ENCODE data around the gene NCAPD2. TPM values are rescaled to one million over a fixed set of nuclear protein-coding genes. Genes with fewer than 3 reads are reported as not detected.
"Not testable (repeated sequence)": the region's sequence is repeated elsewhere in the genome, so short reads cannot be mapped to it uniquely, and the experiment has no call there.

Gene NCAPD2
- total RNA-seq, 1 donor from 2014 or later: 11.7 TPM

GRCh38 chr12:6472491-6472890 is 21.4 kb upstream of the NCAPD2 start:
- no peak for TF ChIP-seq CTCF (IDR thresholded peaks at IDR 0.05)
- DNase-seq (ENCODE audit: low spot score in 2 of 2): no peak
- intact Hi-C loops (cut with DNase I): loop anchor here (5.0 kb wide), 1 partner anchor 135 kb away; no protein-coding TSS in a partner anchor
- no peaks in the 10 kb centered on the region for H3K27me3 ChIP-seq
- no peak overlapping the region for H3K27ac ChIP-seq
- H3K4me1 ChIP-seq: peaks cover 0 to 20% of the 10 kb centered on the region in 2 donors
- H3K36me3 ChIP-seq: no peaks in the 10 kb centered on the region
- H3K9me3 ChIP-seq: no peaks in the 10 kb centered on the region
- H3K4me3 ChIP-seq: no peak overlapping the region

DNA sequence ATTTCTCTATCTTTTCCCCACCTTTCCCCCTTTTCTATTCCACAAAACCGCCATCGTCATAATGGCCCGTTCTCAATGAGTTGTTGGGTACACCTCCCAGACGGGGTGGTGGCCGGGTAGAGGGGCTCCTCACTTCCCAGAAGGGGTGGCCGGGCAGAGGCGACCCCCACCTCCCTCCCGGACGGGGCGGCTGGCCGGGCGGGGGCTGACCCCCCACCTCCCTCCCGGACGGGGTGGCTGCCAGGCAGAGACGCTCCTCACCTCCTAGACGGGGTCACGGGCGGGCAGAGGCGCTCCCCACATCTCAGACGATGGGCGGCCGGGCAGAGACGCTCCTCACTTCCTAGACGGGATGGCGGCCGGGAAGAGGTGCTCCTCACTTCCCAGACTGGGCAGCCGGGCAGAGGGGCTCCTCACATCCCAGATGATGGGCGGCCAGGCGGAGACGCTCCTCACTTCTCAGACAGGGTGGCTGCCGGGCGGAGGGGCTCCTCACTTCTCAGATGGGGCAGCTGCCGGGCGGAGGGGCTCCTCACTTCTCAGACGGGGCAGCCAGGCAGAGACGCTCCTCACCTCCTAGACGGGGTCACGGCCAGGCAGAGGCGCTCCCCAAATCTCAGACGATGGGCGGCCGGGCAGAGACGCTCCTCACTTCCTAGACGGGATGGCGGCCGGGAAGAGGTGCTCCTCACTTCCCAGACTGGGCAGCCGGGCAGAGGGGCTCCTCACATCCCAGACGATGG is 18.5 kb upstream of the NCAPD2 start:
- DNase-seq (ENCODE audit: low spot score in 2 of 2); H3K27ac ChIP-seq; intact Hi-C loops (cut with DNase I); H3K36me3 ChIP-seq; H3K4me1 ChIP-seq; H3K4me3 ChIP-seq; H3K27me3 ChIP-seq; H3K9me3 ChIP-seq: not testable (repeated sequence)

DNA sequence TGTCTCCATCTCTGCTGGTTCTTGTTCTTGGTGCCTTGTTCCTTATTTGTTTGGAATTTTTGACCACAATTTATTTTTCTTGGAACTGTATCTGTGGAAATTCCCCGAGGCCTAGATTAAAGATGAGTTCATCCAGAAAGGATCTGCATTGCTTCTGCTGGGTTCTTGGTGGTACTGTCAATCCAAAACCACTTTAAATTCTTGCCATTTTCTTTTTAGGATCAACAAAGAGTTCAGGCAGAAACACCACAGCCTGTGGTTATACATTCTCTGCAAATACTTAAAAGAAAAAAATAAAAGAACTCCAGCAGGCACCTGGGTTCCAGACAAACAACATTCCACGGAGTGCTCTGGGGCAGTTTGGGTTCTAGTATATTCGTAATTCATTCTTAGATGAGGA is 17.4 kb upstream of the NCAPD2 start:
- no peak for TF ChIP-seq CTCF (IDR thresholded peaks at IDR 0.05)
- H3K27me3 ChIP-seq: no peaks in the 10 kb centered on the region
- no peaks in the 10 kb centered on the region for H3K9me3 ChIP-seq
- H3K36me3 ChIP-seq: no peaks in the 10 kb centered on the region
- H3K27ac ChIP-seq: no peak overlapping the region
- DNase-seq (ENCODE audit: low spot score in 2 of 2): no peak
- no peak overlapping the region for H3K4me3 ChIP-seq
- intact Hi-C loops (cut with DNase I): no loop called here
- no peaks in the 10 kb centered on the region for H3K4me1 ChIP-seq

- H3K27me3 ChIP-seq; intact Hi-C loops (cut with DNase I); H3K4me1 ChIP-seq; H3K4me3 ChIP-seq; H3K27ac ChIP-seq; H3K36me3 ChIP-seq; H3K9me3 ChIP-seq; DNase-seq (ENCODE audit: low spot score in 2 of 2): not testable (repeated sequence)
These were observed 16.1 kb upstream of the NCAPD2 start for GRCh38 chr12:6477601-6478377.

GRCh38 chr12:6478416-6478815 is 15.5 kb upstream of the NCAPD2 start:
- no peak overlapping the region for H3K4me3 ChIP-seq
- H3K27ac ChIP-seq: no peak overlapping the region
- no peak for TF ChIP-seq CTCF (IDR thresholded peaks at IDR 0.05)
- no peaks in the 10 kb centered on the region for H3K36me3 ChIP-seq
- DNase-seq (ENCODE audit: low spot score in 2 of 2): no peak
- intact Hi-C loops (cut with DNase I): no loop called here
- H3K9me3 ChIP-seq: no peaks in the 10 kb centered on the region
- H3K27me3 ChIP-seq: no peaks in the 10 kb centered on the region
- H3K4me1 ChIP-seq: no peaks in the 10 kb centered on the region

GRCh38 chr12:6488240-6488639 is 5.7 kb upstream of the NCAPD2 start:
- Histone ChIP-seq H3K27ac (no peak overlapping the region), H3K4me3 (no peak overlapping the region), H3K9me3 (no peaks in the 10 kb centered on the region), H3K27me3 (no peaks in the 10 kb centered on the region), H3K36me3 (peaks cover 0 to 9% of the 10 kb centered on the region in 2 donors), H3K4me1 (peaks cover 4 to 8% of the 10 kb centered on the region in 2 donors)
- intact Hi-C loops (cut with DNase I): no loop called here
- no peak for TF ChIP-seq CTCF (IDR thresholded peaks at IDR 0.05)
- DNase-seq (ENCODE audit: low spot score in 2 of 2): no peak

Measured in ascending aorta (tissue), 2 donors.